Muscle layer of duodenum (tissue), 2 donors: ENCODE data around the gene TBC1D4.
"Not testable (repeated sequence)": the region's sequence is repeated elsewhere in the genome, so short reads cannot be mapped to it uniquely, and the experiment has no call there.

Source experiments
- H3K27ac ChIP-seq: one replicate; pipeline ENCODE4 v1.7.0; 2013; ENCODE audit warnings: mild to moderate bottlenecking, low read length
- H3K27me3 ChIP-seq: one replicate; pipeline ENCODE4 v1.7.0; 2013; ENCODE audit warnings: low read depth, mild to moderate bottlenecking, control low read depth, low read length
- H3K36me3 ChIP-seq, 2 donors: one replicate each; pipeline ENCODE4 v1.7.0; 2013; ENCODE audit warnings: low read length in 2 of 2, control low read depth in 1 of 2, mild to moderate bottlenecking in 1 of 2; ENCODE audit not compliant: insufficient read depth in 2 of 2, control insufficient read depth in 1 of 2
- H3K4me1 ChIP-seq, 2 donors: one replicate each; pipeline ENCODE4 v1.7.0; 2013; ENCODE audit warnings: low read length in 2 of 2, mild to moderate bottlenecking in 2 of 2, control low read depth in 1 of 2, moderate library complexity in 1 of 2; ENCODE audit not compliant: insufficient read depth in 2 of 2, control insufficient read depth in 1 of 2
- H3K4me3 ChIP-seq, 2 donors: one replicate each; pipeline ENCODE4 v1.7.0; 2013; ENCODE audit warnings: low read length in 2 of 2, low read depth in 1 of 2, mild to moderate bottlenecking in 1 of 2
- H3K9me3 ChIP-seq, 2 donors: one replicate each; pipeline ENCODE4 v1.7.0; 2013; ENCODE audit warnings: low read length in 2 of 2, control low read depth in 1 of 2, mild to moderate bottlenecking in 1 of 2; ENCODE audit not compliant: control insufficient read depth in 1 of 2
- donor health status: healthy.

Gene TBC1D4

GRCh38 chr13:75351538-75351937 lies 130.4 kb downstream of the TBC1D4 start:
- H3K36me3 ChIP-seq, result peaks cover 7 to 10% of the 10 kb centered on the region in 2 donors
- not testable (repeated sequence) for H3K4me3 ChIP-seq, H3K27me3 ChIP-seq, H3K4me1 ChIP-seq, H3K9me3 ChIP-seq, H3K27ac ChIP-seq

- Histone ChIP-seq H3K27ac (no peak overlapping the region), H3K4me1 (no peaks in the 10 kb centered on the region), H3K4me3 (no peak overlapping the region), H3K27me3 (no peaks in the 10 kb centered on the region), H3K36me3 (peaks cover 7 to 10% of the 10 kb centered on the region in 2 donors), H3K9me3 (no peaks in the 10 kb centered on the region)
Observed at GRCh38 chr13:75347925-75348324, 134.0 kb downstream of the TBC1D4 start.

- Histone ChIP-seq H3K9me3 (no peaks in the 10 kb centered on the region), H3K4me1 (no peaks in the 10 kb centered on the region), H3K36me3 (peaks cover 7 to 10% of the 10 kb centered on the region in 2 donors), H3K4me3 (no peak overlapping the region), H3K27me3 (no peaks in the 10 kb centered on the region), H3K27ac (no peak overlapping the region)
Observed at GRCh38 chr13:75347457-75347856, 134.5 kb downstream of the TBC1D4 start.

- Histone ChIP-seq H3K36me3 (peaks cover 4 to 10% of the 10 kb centered on the region in 2 donors), H3K27ac (no peak overlapping the region), H3K4me3 (no peak overlapping the region), H3K9me3 (no peaks in the 10 kb centered on the region), H3K27me3 (no peaks in the 10 kb centered on the region), H3K4me1 (no peaks in the 10 kb centered on the region)
Observed at GRCh38 chr13:75345193-75345592, 136.8 kb downstream of the TBC1D4 start.

GRCh38 chr13:75341028-75341427 lies 140.9 kb downstream of the TBC1D4 start:
- Histone ChIP-seq H3K36me3 (peaks cover 0 to 6% of the 10 kb centered on the region in 2 donors), H3K9me3 (no peaks in the 10 kb centered on the region), H3K4me3 (no peak overlapping the region), H3K27me3 (no peaks in the 10 kb centered on the region), H3K27ac (no peak overlapping the region), H3K4me1 (no peaks in the 10 kb centered on the region)

GRCh38 chr13:75339635-75340374 lies 142.2 kb downstream of the TBC1D4 start:
- H3K27me3 ChIP-seq, result no peaks in the 10 kb centered on the region
- H3K9me3 ChIP-seq, result no peaks in the 10 kb centered on the region
- peaks cover 0 to 10% of the 10 kb centered on the region in 2 donors for H3K36me3 ChIP-seq
- H3K27ac ChIP-seq, result no peak overlapping the region
- no peak overlapping the region for H3K4me3 ChIP-seq
- H3K4me1 ChIP-seq, result no peaks in the 10 kb centered on the region

GRCh38 chr13:75334634-75335447 lies 147.1 kb downstream of the TBC1D4 start:
- no peaks in the 10 kb centered on the region for H3K9me3 ChIP-seq
- no peak overlapping the region for H3K27ac ChIP-seq
- H3K36me3 ChIP-seq, result peaks cover 0 to 10% of the 10 kb centered on the region in 2 donors
- no peaks in the 10 kb centered on the region for H3K4me1 ChIP-seq
- no peaks in the 10 kb centered on the region for H3K27me3 ChIP-seq
- no peak overlapping the region for H3K4me3 ChIP-seq

- Histone ChIP-seq H3K27ac (no peak overlapping the region), H3K27me3 (no peaks in the 10 kb centered on the region), H3K36me3 (peaks cover 0 to 10% of the 10 kb centered on the region in 2 donors), H3K9me3 (no peaks in the 10 kb centered on the region), H3K4me3 (no peak overlapping the region), H3K4me1 (no peaks in the 10 kb centered on the region)
Observed at GRCh38 chr13:75333103-75333502, 148.9 kb downstream of the TBC1D4 start.

GRCh38 chr13:75331792-75332349 lies 150.1 kb downstream of the TBC1D4 start:
- no peaks in the 10 kb centered on the region for H3K27me3 ChIP-seq
- H3K27ac ChIP-seq, result no peak overlapping the region
- H3K4me3 ChIP-seq, result no peak overlapping the region
- H3K4me1 ChIP-seq, result no peaks in the 10 kb centered on the region
- no peaks in the 10 kb centered on the region for H3K9me3 ChIP-seq
- peaks cover 0 to 10% of the 10 kb centered on the region in 2 donors for H3K36me3 ChIP-seq

GRCh38 chr13:75330770-75331169 lies 151.2 kb downstream of the TBC1D4 start:
- peaks cover 0 to 10% of the 10 kb centered on the region in 2 donors for H3K36me3 ChIP-seq
- H3K4me3 ChIP-seq, result no peak overlapping the region
- H3K27me3 ChIP-seq, result no peaks in the 10 kb centered on the region
- H3K4me1 ChIP-seq, result no peaks in the 10 kb centered on the region
- H3K9me3 ChIP-seq, result no peaks in the 10 kb centered on the region
- H3K27ac ChIP-seq, result no peak overlapping the region

GRCh38 chr13:75329723-75330122 lies 152.2 kb downstream of the TBC1D4 start:
- Histone ChIP-seq H3K9me3 (no peaks in the 10 kb centered on the region), H3K27me3 (no peaks in the 10 kb centered on the region), H3K36me3 (peaks cover 0 to 7% of the 10 kb centered on the region in 2 donors), H3K4me1 (no peaks in the 10 kb centered on the region), H3K27ac (no peak overlapping the region), H3K4me3 (no peak overlapping the region)
